DOHH2 (cell line): ENCODE data around the gene SPTBN2.

Experiments used
- EZH2phosphoT487 ChIP-seq: fragments of 200-600 bp; sonication (generic); IDR thresholded peaks from 2 replicates; pipeline ENCODE4 v1.6.1; 2017; ENCODE audit warnings: borderline replicate concordance, mild to moderate bottlenecking, antibody characterized with exemption, low read length, moderate library complexity, mixed read lengths
- TF ChIP-seq, protein P1 (sequence below): fragments of 200-600 bp; sonication (generic); IDR thresholded peaks from one replicate; pipeline ENCODE4 v1.5.1; 2014; ENCODE audit warnings: antibody characterized with exemption, mild to moderate bottlenecking, low read depth, low read length; ENCODE audit not compliant: poor library complexity, severe bottlenecking

DNA sequence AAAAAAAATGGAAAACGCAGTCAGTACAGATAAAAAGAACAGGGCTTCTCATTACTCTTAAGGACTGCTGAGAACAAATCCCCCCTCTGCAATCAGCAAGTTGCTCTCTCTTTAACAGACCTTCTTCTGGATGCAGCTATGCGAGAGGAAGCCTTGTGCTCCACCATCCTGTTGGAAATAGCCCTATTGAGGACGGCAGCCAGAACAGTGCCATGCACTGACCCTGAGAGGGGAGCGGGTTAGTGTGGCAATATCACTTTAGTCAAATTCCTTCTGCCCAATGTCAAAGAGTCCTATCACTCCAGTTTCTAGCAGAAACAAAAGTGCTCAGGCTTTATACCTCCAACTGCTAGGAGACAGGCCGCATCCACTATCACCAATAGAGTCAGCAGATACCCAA, 58.2 kb downstream of the SPTBN2 start:
- TF ChIP-seq, protein P1, sequence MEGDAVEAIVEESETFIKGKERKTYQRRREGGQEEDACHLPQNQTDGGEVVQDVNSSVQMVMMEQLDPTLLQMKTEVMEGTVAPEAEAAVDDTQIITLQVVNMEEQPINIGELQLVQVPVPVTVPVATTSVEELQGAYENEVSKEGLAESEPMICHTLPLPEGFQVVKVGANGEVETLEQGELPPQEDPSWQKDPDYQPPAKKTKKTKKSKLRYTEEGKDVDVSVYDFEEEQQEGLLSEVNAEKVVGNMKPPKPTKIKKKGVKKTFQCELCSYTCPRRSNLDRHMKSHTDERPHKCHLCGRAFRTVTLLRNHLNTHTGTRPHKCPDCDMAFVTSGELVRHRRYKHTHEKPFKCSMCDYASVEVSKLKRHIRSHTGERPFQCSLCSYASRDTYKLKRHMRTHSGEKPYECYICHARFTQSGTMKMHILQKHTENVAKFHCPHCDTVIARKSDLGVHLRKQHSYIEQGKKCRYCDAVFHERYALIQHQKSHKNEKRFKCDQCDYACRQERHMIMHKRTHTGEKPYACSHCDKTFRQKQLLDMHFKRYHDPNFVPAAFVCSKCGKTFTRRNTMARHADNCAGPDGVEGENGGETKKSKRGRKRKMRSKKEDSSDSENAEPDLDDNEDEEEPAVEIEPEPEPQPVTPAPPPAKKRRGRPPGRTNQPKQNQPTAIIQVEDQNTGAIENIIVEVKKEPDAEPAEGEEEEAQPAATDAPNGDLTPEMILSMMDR = no peak
- no peak for TF ChIP-seq EZH2phosphoT487
